ENCODE data around the gene ADAM8.

Gene ADAM8

GRCh38 chr10:133257489-133258065 is 19.1 kb downstream of the ADAM8 start:
- TF ChIP-seq CTCF (IDR thresholded peaks at IDR 0.05; ENCODE audit: low read depth, low read length, missing control alignments), result peak; percentile 27
- H3K4me3 ChIP-seq (replicated peaks; ENCODE audit: low read depth, low read length), result no peak overlapping the region

GRCh38 chr10:133255323-133255722 is 21.3 kb downstream of the ADAM8 start:
- no peak for DNase-seq (ENCODE audit: extremely low read depth, low read depth)
- no peak for TF ChIP-seq CTCF (IDR thresholded peaks at IDR 0.05; ENCODE audit: low read depth, low read length, missing control alignments)

More at GRCh38 chr10:133257489-133258065, 19.1 kb downstream of the ADAM8 start:
- DNase-seq (ENCODE audit: extremely low read depth, low read depth), result no peak

GRCh38 chr10:133254421-133255120 is 22.1 kb downstream of the ADAM8 start:
- no peak overlapping the region for H3K4me3 ChIP-seq (replicated peaks; ENCODE audit: low read depth, low read length)
- no peak for DNase-seq (ENCODE audit: extremely low read depth, low read depth)
- no peak for TF ChIP-seq CTCF (IDR thresholded peaks at IDR 0.05; ENCODE audit: low read depth, low read length, missing control alignments)

More at GRCh38 chr10:133255323-133255722, 21.3 kb downstream of the ADAM8 start:
- no peak overlapping the region for H3K4me3 ChIP-seq (replicated peaks; ENCODE audit: low read depth, low read length)

GRCh38 chr10:133253361-133253955 is 23.2 kb downstream of the ADAM8 start:
- H3K4me3 ChIP-seq (replicated peaks; ENCODE audit: low read depth, low read length), result no peak overlapping the region
- TF ChIP-seq CTCF (IDR thresholded peaks at IDR 0.05; ENCODE audit: low read depth, low read length, missing control alignments), result no peak
- no peak for DNase-seq (ENCODE audit: extremely low read depth, low read depth)

GRCh38 chr10:133252223-133252552 is 24.5 kb downstream of the ADAM8 start:
- TF ChIP-seq CTCF (IDR thresholded peaks at IDR 0.05; ENCODE audit: low read depth, low read length, missing control alignments), result no peak
- no peak for DNase-seq (ENCODE audit: extremely low read depth, low read depth)
- no peak overlapping the region for H3K4me3 ChIP-seq (replicated peaks; ENCODE audit: low read depth, low read length)

GRCh38 chr10:133251388-133252222 is 25.1 kb downstream of the ADAM8 start:
- no peak for DNase-seq (ENCODE audit: extremely low read depth, low read depth)
- TF ChIP-seq CTCF (IDR thresholded peaks at IDR 0.05; ENCODE audit: low read depth, low read length, missing control alignments), result no peak
- no peak overlapping the region for H3K4me3 ChIP-seq (replicated peaks; ENCODE audit: low read depth, low read length)
